ENCODE data around the gene EGFL8.
A peak's percentile ranks its signal among the peaks of the same experiment; 100 is the strongest.

The EGFL8 gene

GRCh38 chr6:32168807-32169591, 4.6 kb downstream of the EGFL8 start:
- ATAC-seq: no peak

- ATAC-seq: no peak
Measured at GRCh38 chr6:32170294-32170693, 5.9 kb downstream of the EGFL8 start.

- ATAC-seq: no peak
Measured at GRCh38 chr6:32171234-32171633, 6.8 kb downstream of the EGFL8 start.

GRCh38 chr6:32173051-32173727, 8.8 kb downstream of the EGFL8 start:
- no peak for ATAC-seq

- ATAC-seq: no peak
Measured at GRCh38 chr6:32174416-32174815, 10.0 kb downstream of the EGFL8 start.

GRCh38 chr6:32175322-32175710, 10.9 kb downstream of the EGFL8 start:
- no peak for ATAC-seq

GRCh38 chr6:32175711-32176475, 11.5 kb downstream of the EGFL8 start, which contains the start of gene AGPAT1:
AGPAT1 (minus strand) TSS chr6:32176084; CDS start chr6:32171496, 4,588 bp downstream.
- ATAC-seq: peak; percentile 49 to 50

- no peak for ATAC-seq
Measured at GRCh38 chr6:32176476-32177182, 12.2 kb downstream of the EGFL8 start.

GRCh38 chr6:32177183-32177787, 12.9 kb downstream of the EGFL8 start:
- no peak for ATAC-seq

GRCh38 chr6:32177788-32178546, 13.6 kb downstream of the EGFL8 start, which contains the start of gene RNF5:
RNF5 (plus strand) TSS chr6:32178405; CDS start chr6:32178512, 107 bp downstream.
- peak; percentile 89 to 90 for ATAC-seq

GRCh38 chr6:32178547-32179440, 14.4 kb downstream of the EGFL8 start:
- ATAC-seq: no peak

- ATAC-seq: no peak
Measured at GRCh38 chr6:32179766-32180405, 15.5 kb downstream of the EGFL8 start.

- no peak for ATAC-seq
Measured at GRCh38 chr6:32181148-32181702, 16.8 kb downstream of the EGFL8 start.

- ATAC-seq: no peak
Measured at GRCh38 chr6:32181915-32182529, 17.6 kb downstream of the EGFL8 start.

GRCh38 chr6:32182555-32182981, 18.2 kb downstream of the EGFL8 start:
- no peak for ATAC-seq

- ATAC-seq: no peak
Measured at GRCh38 chr6:32183030-32183429, 18.6 kb downstream of the EGFL8 start.

GRCh38 chr6:32183483-32184083, 19.2 kb downstream of the EGFL8 start:
- ATAC-seq: no peak

GRCh38 chr6:32184084-32184640, 19.8 kb downstream of the EGFL8 start, which contains the start of gene AGER:
AGER (minus strand) TSS chr6:32184253; CDS start chr6:32184222, 31 bp downstream.
- no peak for ATAC-seq
